Measurements from ENCODE around the gene ROBO2.

- peak in 3 of 4 experiments; percentile 22 to 75 (median 32) for TF ChIP-seq CTCF (IDR thresholded peaks at IDR 0.05)
- TF ChIP-seq POLR2A (IDR thresholded peaks at IDR 0.05), result no peak
- no peak for TF ChIP-seq EP300 (IDR thresholded peaks at IDR 0.05)
- no peak for TF ChIP-seq POLR2AphosphoS5 (IDR thresholded peaks at IDR 0.05)
These were observed 280.6 kb downstream of the ROBO2 start for GRCh38 chr3:77320514-77320913.
